ENCODE results near the gene FKBP9.
"Not testable (repeated sequence)": the region's sequence is repeated elsewhere in the genome, so short reads cannot be mapped to it uniquely, and the experiment has no call there.

Gene FKBP9

GRCh38 chr7:32948202-32948601, 9.0 kb upstream of the FKBP9 start:
- no peak for DNase-seq (ENCODE audit: low spot score)

- no peak for DNase-seq (ENCODE audit: low spot score)
Observed at GRCh38 chr7:32952876-32953275, 4.4 kb upstream of the FKBP9 start.

- DNase-seq (ENCODE audit: low spot score): no peak
Observed at GRCh38 chr7:32958046-32959025, 1.1 kb downstream of the FKBP9 start.

GRCh38 chr7:32963880-32964301, 6.7 kb downstream of the FKBP9 start:
- not testable (repeated sequence) for DNase-seq (ENCODE audit: low spot score)

GRCh38 chr7:32964461-32965159, 7.4 kb downstream of the FKBP9 start:
- DNase-seq (ENCODE audit: low spot score): not testable (repeated sequence)

- DNase-seq (ENCODE audit: low spot score): not testable (repeated sequence)
Observed at GRCh38 chr7:32966489-32967267, 9.4 kb downstream of the FKBP9 start.

GRCh38 chr7:32967268-32967582, 10.0 kb downstream of the FKBP9 start:
- DNase-seq (ENCODE audit: low spot score): not testable (repeated sequence)

- DNase-seq (ENCODE audit: low spot score): not testable (repeated sequence)
Observed at GRCh38 chr7:32971967-32972366, 14.7 kb downstream of the FKBP9 start.

GRCh38 chr7:32977159-32977558, 19.9 kb downstream of the FKBP9 start:
- not testable (repeated sequence) for DNase-seq (ENCODE audit: low spot score)

GRCh38 chr7:32979246-32979645, 22.0 kb downstream of the FKBP9 start:
- DNase-seq (ENCODE audit: low spot score): not testable (repeated sequence)

GRCh38 chr7:32979902-32980301, 22.7 kb downstream of the FKBP9 start:
- DNase-seq (ENCODE audit: low spot score): not testable (repeated sequence)

GRCh38 chr7:32988148-32988547, 30.9 kb downstream of the FKBP9 start:
- not testable (repeated sequence) for DNase-seq (ENCODE audit: low spot score)

- DNase-seq (ENCODE audit: low spot score): not testable (repeated sequence)
Observed at GRCh38 chr7:32991068-32991585, 33.9 kb downstream of the FKBP9 start.

- DNase-seq (ENCODE audit: low spot score): not testable (repeated sequence)
Observed at GRCh38 chr7:32991975-32992700, 34.9 kb downstream of the FKBP9 start.

GRCh38 chr7:32992750-32993149, 35.5 kb downstream of the FKBP9 start:
- not testable (repeated sequence) for DNase-seq (ENCODE audit: low spot score)

GRCh38 chr7:32997956-32998355, 40.7 kb downstream of the FKBP9 start:
- DNase-seq (ENCODE audit: low spot score): not testable (repeated sequence)

- not testable (repeated sequence) for DNase-seq (ENCODE audit: low spot score)
Observed at GRCh38 chr7:32998361-32999171, 41.3 kb downstream of the FKBP9 start.

GRCh38 chr7:32999380-32999779, 42.1 kb downstream of the FKBP9 start:
- DNase-seq (ENCODE audit: low spot score): not testable (repeated sequence)

GRCh38 chr7:33003111-33003510, 45.9 kb downstream of the FKBP9 start:
- DNase-seq (ENCODE audit: low spot score): not testable (repeated sequence)

- DNase-seq (ENCODE audit: low spot score): not testable (repeated sequence)
Observed at GRCh38 chr7:33004104-33004616, 46.9 kb downstream of the FKBP9 start.
